ENCODE data around the gene GP1BA. TPM values are rescaled to one million over a fixed set of nuclear protein-coding genes. Genes with fewer than 3 reads are reported as not detected.

GP1BA gene
- total and polyA plus RNA-seq, 2 donors (not counting 3 experiments of a cell fraction or from before 2014, with no cell fraction given), result not detected

GRCh38 chr17:4902540-4902939 lies 29.5 kb upstream of the GP1BA start:
- H3K9me3 ChIP-seq (replicated peaks; ENCODE audit: control insufficient read depth, insufficient read depth, low read length), result no peaks in the 10 kb centered on the region
- intact Hi-C loops (cut with micrococcal nuclease) (loop anchor here (5.0 kb wide), 2 partner anchors 115 to 170 kb away; partner anchors contain the start of genes GLTPD2, MED11 and VMO1), dilution Hi-C loops (cut with MboI; ENCODE audit: extremely low pct_ligation_motif_present, low sequenced_read_pairs) (no loop called here)
- DNase-seq (ENCODE audit: low read depth, low spot score), result no peak
- no peaks in the 10 kb centered on the region for H3K9me1 ChIP-seq (replicated peaks; ENCODE audit: control insufficient read depth, extremely low read depth, insufficient read depth, low read length)
- H3K27ac ChIP-seq (ENCODE audit: insufficient read depth, low read depth, low read length), result no peak overlapping the region
- H3K9ac ChIP-seq (replicated peaks; ENCODE audit: extremely low read depth, insufficient read depth, low read length), result no peak overlapping the region
- H3K4me1 ChIP-seq (ENCODE audit: control insufficient read depth, extremely low read depth, insufficient read depth, low read length), result peaks cover 10% of the 10 kb centered on the region
- ChIA-PET CTCF (interaction anchor here (0.9 to 6.9 kb wide), 14 partner anchors 22 to 335 kb away, joined by 3 to 70 read pairs (median 4); partner anchors contain the start of genes ARRB2, GLTPD2, PFN1 and PSMB6), POLR2A (interaction anchor here (1.3 kb wide), 1 partner anchor 192 kb away, joined by 6 read pairs; the partner anchor contains the start of gene ARRB2)
- H4K20me1 ChIP-seq (replicated peaks; ENCODE audit: control insufficient read depth, extremely low read depth, insufficient read depth, low read length), result no peaks in the 10 kb centered on the region
- no peaks in the 10 kb centered on the region for H3K36me3 ChIP-seq (ENCODE audit: control insufficient read depth in 2 of 2, extremely low read depth in 1 of 2, insufficient read depth in 2 of 2, low read length in 2 of 2)
- TF ChIP-seq FOS (IDR thresholded peaks at IDR 0.05; ENCODE audit: borderline replicate concordance, insufficient read depth, low read length), result no peak
- no peak for TF ChIP-seq EZH2 (IDR thresholded peaks at IDR 0.05; ENCODE audit: borderline replicate concordance, low read depth, low read length, severe bottlenecking)
- TF ChIP-seq GATA2 (IDR thresholded peaks at IDR 0.05; ENCODE audit: insufficient read depth, insufficient read length, low read depth, low read length), result no peak
- no peak for TF ChIP-seq POLR2AphosphoS5 (IDR thresholded peaks at IDR 0.05; ENCODE audit: insufficient read depth, low read depth, low read length)
- no peak for TF ChIP-seq JUN (IDR thresholded peaks at IDR 0.05; ENCODE audit: borderline replicate concordance, insufficient read depth, insufficient read length, low read depth)
- no peak for TF ChIP-seq POLR2A (IDR thresholded peaks at IDR 0.05; ENCODE audit: low read depth, low read length)
- TF ChIP-seq CTCF (IDR thresholded peaks at IDR 0.05; ENCODE audit: extremely low read depth in 1 of 2, insufficient read depth in 1 of 2, low read depth in 1 of 2, low read length in 2 of 2), result no peak
- H3K27me3 ChIP-seq (ENCODE audit: control insufficient read depth in 2 of 2, insufficient read depth in 2 of 2, low read length in 2 of 2), result no peaks in the 10 kb centered on the region
- H3K4me2 ChIP-seq (ENCODE audit: insufficient read depth, low read length), result no peak overlapping the region
- BruUV-seq (replicated peaks), result no TSS peak
- no peak for FAIRE-seq
- H3K79me2 ChIP-seq (ENCODE audit: control insufficient read depth, insufficient read depth, low read length), result no peaks in the 10 kb centered on the region
- peak overlapping the region; percentile 6 for H2AFZ ChIP-seq (ENCODE audit: low read depth, low read length)
- no peak overlapping the region for H3K4me3 ChIP-seq (replicated peaks in 1 of 3; ENCODE audit: insufficient read depth in 1 of 3, low read depth in 1 of 3, low read length in 3 of 3)
